G401.6 (cell line): Measurements from ENCODE around the gene GNMT.
"Not testable (repeated sequence)": the region's sequence is repeated elsewhere in the genome, so short reads cannot be mapped to it uniquely, and the experiment has no call there.

ENCODE experiments used
- FAIRE-seq: peaks from 2 replicates; lab custom pipeline; 2012; peaks lifted over from hg19 to GRCh38; lab: Jason Lieb, UNC

Gene GNMT

GRCh38 chr6:42941356-42941755, 19.2 kb upstream of the GNMT start:
- not testable (repeated sequence) for FAIRE-seq

GRCh38 chr6:42942444-42942843, 18.1 kb upstream of the GNMT start:
- FAIRE-seq, result no peak

- no peak for FAIRE-seq
Observed at GRCh38 chr6:42947950-42948349, 12.6 kb upstream of the GNMT start.

- FAIRE-seq, result no peak
Observed at GRCh38 chr6:42952389-42952788, 8.2 kb upstream of the GNMT start.

GRCh38 chr6:42954405-42954804, 6.1 kb upstream of the GNMT start:
- FAIRE-seq, result not testable (repeated sequence)

GRCh38 chr6:42958125-42958524, 2.4 kb upstream of the GNMT start:
- no peak for FAIRE-seq

GRCh38 chr6:42959917-42960242, 674 bp upstream of the GNMT start:
- no peak for FAIRE-seq

- FAIRE-seq, result no peak
Observed at GRCh38 chr6:42961020-42961470, 491 bp downstream of the GNMT start.

GRCh38 chr6:42962096-42962495, 1.5 kb downstream of the GNMT start:
- no peak for FAIRE-seq

GRCh38 chr6:42962502-42963178, 2.1 kb downstream of the GNMT start:
- FAIRE-seq, result no peak

- no peak for FAIRE-seq
Observed at GRCh38 chr6:42963179-42963854, 2.8 kb downstream of the GNMT start.

- peak; percentile 46 for FAIRE-seq
Observed at GRCh38 chr6:42963855-42964605, 3.5 kb downstream of the GNMT start.

GRCh38 chr6:42966571-42966970, 6.0 kb downstream of the GNMT start:
- FAIRE-seq, result no peak

GRCh38 chr6:42967228-42967627, 6.7 kb downstream of the GNMT start:
- no peak for FAIRE-seq

- FAIRE-seq, result no peak
Observed at GRCh38 chr6:42968126-42968701, 7.7 kb downstream of the GNMT start.

GRCh38 chr6:42968783-42969182, 8.2 kb downstream of the GNMT start:
- FAIRE-seq, result no peak

GRCh38 chr6:42969431-42969830, 8.9 kb downstream of the GNMT start:
- no peak for FAIRE-seq

- FAIRE-seq, result no peak
Observed at GRCh38 chr6:42969934-42970333, 9.4 kb downstream of the GNMT start.

- FAIRE-seq, result no peak
Observed at GRCh38 chr6:42970871-42971612, 10.5 kb downstream of the GNMT start.

- no peak for FAIRE-seq
Observed at GRCh38 chr6:42971746-42972327, 11.3 kb downstream of the GNMT start.

- no peak for FAIRE-seq
Observed at GRCh38 chr6:42973926-42974325, 13.4 kb downstream of the GNMT start.

- no peak for FAIRE-seq
Observed at GRCh38 chr6:42974919-42975505, 14.5 kb downstream of the GNMT start.
